MM.1S (cell line): ENCODE data around the gene PRDX2.

Source experiments
- DNase-seq: peaks from one replicate; pipeline ENCODE4 v3.0.0-alpha.2; 2015
- H2AFZ ChIP-seq: fragments of 300-600 bp; sonication (generic); 2 replicates; pipeline ENCODE4 v1.6.0; 2016; ENCODE audit warnings: antibody characterized with exemption, low read length
- H3F3A ChIP-seq: fragments of 300-600 bp; sonication (generic); 2 replicates; pipeline ENCODE4 v1.6.1; 2016; ENCODE audit warnings: mild to moderate bottlenecking, antibody characterized with exemption, low read length, moderate library complexity, mixed read lengths; ENCODE audit not compliant: insufficient read depth
- H3K27ac ChIP-seq: fragments of 300-600 bp; sonication (generic); 2 replicates; pipeline ENCODE4 v1.5.1; 2016; ENCODE audit warnings: mild to moderate bottlenecking, low read length
- H3K27me3 ChIP-seq: fragments of 300-600 bp; sonication (generic); replicated peaks from 2 replicates; pipeline ENCODE4 v1.6.0; 2016; ENCODE audit warnings: low read length; ENCODE audit not compliant: insufficient read depth
- H3K36me3 ChIP-seq: fragments of 300-600 bp; sonication (generic); replicated peaks from 2 replicates; pipeline ENCODE4 v1.6.1; 2016; ENCODE audit warnings: mild to moderate bottlenecking, low read length, mixed read lengths; ENCODE audit not compliant: insufficient read depth
- H3K4me1 ChIP-seq: fragments of 300-600 bp; sonication (generic); 2 replicates; pipeline ENCODE4 v1.6.1; 2016; ENCODE audit warnings: low read length, mixed read lengths
- H3K4me2 ChIP-seq: fragments of 300-600 bp; sonication (generic); 2 replicates; pipeline ENCODE4 v1.6.0; 2016; ENCODE audit warnings: low read depth, low read length
- H3K4me3 ChIP-seq: fragments of 300-600 bp; sonication (generic); 2 replicates; pipeline ENCODE4 v1.5.1; 2016; ENCODE audit warnings: low read length, mixed read lengths
- H3K79me2 ChIP-seq: fragments of 300-600 bp; sonication (generic); 2 replicates; pipeline ENCODE4 v1.6.1; 2016; ENCODE audit warnings: mixed run types, low read length, mixed read lengths
- H3K9ac ChIP-seq: fragments of 300-600 bp; sonication (generic); 2 replicates; pipeline ENCODE4 v1.6.1; 2016; ENCODE audit warnings: low read length, mixed read lengths
- H3K9me2 ChIP-seq: fragments of 300-600 bp; sonication (generic); replicated peaks from 2 replicates; pipeline ENCODE4 v1.6.1; 2016; ENCODE audit warnings: mild to moderate bottlenecking, low read length, mixed read lengths; ENCODE audit not compliant: insufficient read depth
- H3K9me3 ChIP-seq: fragments of 300-600 bp; sonication (generic); replicated peaks from 2 replicates; pipeline ENCODE4 v1.6.1; 2016; ENCODE audit warnings: mild to moderate bottlenecking, low read length, mixed read lengths; ENCODE audit not compliant: insufficient read depth
- H4K20me1 ChIP-seq: fragments of 300-600 bp; sonication (generic); 2 replicates; pipeline ENCODE4 v1.6.1; 2016; ENCODE audit warnings: mild to moderate bottlenecking, low read length, moderate library complexity, mixed read lengths; ENCODE audit not compliant: insufficient read depth
- EZH2 ChIP-seq: fragments of 300-600 bp; sonication (generic); optimal IDR thresholded peaks from 2 replicates; pipeline ENCODE3; 2017; ENCODE audit warnings: low read depth, mild to moderate bottlenecking, antibody characterized with exemption, low read length, mixed read lengths
- EZH2phosphoT487 ChIP-seq: fragments of 300-600 bp; sonication (generic); IDR thresholded peaks from 2 replicates; pipeline ENCODE4 v1.6.1; 2018; ENCODE audit warnings: antibody characterized with exemption, low read length
- TF ChIP-seq, protein P1 (sequence below): fragments of 300-600 bp; sonication (generic); IDR thresholded peaks from 2 replicates; pipeline ENCODE4 v1.5.1; 2016; ENCODE audit warnings: antibody characterized with exemption, low read length, mixed read lengths

Gene PRDX2

DNA sequence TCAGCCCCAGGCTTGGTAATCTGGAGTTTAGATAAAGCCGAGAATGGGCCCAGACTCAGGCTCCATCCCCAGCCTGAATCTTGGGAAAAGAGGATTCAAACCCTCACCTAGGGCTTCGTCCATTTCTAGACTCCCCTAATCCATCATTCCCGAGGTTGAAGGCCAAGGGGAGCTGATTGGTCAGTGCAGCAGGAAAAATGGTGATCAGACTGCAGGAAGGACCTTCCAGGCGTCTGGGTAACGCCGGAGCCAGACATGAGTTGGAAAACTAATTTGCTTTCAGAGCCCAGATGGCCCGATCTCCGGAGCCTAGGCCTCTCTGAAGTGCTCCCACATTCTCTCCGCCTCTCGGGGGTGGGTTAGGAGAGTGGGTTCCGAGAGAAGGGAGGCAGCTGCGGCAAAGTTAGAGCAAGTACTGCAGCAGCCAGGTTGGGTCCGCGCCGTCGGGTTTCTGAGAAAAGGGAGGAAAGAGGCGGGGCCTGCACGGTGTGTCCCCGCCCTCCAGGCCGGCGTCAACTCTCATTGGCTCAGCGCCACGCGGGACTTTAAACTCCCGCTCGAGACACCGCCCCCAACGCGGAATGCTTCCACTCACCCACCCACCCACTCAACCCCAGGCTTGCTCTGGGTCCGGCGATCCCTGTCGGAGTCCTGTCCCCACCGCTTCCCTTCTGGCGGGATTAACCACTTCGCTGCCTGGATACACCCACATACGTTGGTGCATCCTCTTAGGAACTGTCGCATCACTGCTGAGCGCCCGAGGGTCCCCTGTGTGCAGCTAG, 33.6 kb upstream of the PRDX2 start:
- Histone ChIP-seq H4K20me1 (no peaks in the 10 kb centered on the region), H3K27me3 (peaks cover 78% of the 10 kb centered on the region), H3K79me2 (no peaks in the 10 kb centered on the region), H3K4me1 (peaks cover 3% of the 10 kb centered on the region; the same call in 1 of the 2 replicates), H3F3A (no peaks in the 10 kb centered on the region), H3K36me3 (no peaks in the 10 kb centered on the region), H3K4me3 (no peak overlapping the region), H3K9me2 (no peaks in the 10 kb centered on the region), H2AFZ (no peak overlapping the region), H3K27ac (no peak overlapping the region), H3K9me3 (no peaks in the 10 kb centered on the region), H3K9ac (no peak overlapping the region), H3K4me2 (no peak overlapping the region)
- TF ChIP-seq, protein P1, sequence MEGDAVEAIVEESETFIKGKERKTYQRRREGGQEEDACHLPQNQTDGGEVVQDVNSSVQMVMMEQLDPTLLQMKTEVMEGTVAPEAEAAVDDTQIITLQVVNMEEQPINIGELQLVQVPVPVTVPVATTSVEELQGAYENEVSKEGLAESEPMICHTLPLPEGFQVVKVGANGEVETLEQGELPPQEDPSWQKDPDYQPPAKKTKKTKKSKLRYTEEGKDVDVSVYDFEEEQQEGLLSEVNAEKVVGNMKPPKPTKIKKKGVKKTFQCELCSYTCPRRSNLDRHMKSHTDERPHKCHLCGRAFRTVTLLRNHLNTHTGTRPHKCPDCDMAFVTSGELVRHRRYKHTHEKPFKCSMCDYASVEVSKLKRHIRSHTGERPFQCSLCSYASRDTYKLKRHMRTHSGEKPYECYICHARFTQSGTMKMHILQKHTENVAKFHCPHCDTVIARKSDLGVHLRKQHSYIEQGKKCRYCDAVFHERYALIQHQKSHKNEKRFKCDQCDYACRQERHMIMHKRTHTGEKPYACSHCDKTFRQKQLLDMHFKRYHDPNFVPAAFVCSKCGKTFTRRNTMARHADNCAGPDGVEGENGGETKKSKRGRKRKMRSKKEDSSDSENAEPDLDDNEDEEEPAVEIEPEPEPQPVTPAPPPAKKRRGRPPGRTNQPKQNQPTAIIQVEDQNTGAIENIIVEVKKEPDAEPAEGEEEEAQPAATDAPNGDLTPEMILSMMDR, result no peak
- TF ChIP-seq EZH2phosphoT487 (no peak), EZH2 (no peak)
- DNase-seq, result no peak

DNA sequence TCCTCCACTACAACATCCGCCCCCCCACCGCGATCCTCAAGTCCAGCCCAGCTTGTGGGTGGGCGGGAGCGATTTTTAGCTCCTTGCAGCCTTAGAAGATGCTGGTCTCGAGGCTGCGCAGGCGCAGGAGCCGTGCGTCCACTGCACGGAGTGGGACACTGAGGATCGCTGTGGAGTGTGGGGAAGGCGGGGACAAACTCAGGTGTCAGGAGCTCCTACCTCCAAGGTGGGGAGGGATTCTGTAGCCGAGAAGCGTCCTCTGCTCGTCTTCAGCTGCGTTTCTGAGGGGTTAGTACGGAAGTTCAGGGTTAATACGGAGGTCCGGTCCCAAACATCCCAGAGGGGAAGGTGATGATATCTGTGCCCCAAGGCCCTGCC, 33.0 kb upstream of the PRDX2 start, which contains the start of gene RTBDN:
TSS of gene RTBDN (minus strand) at position 14 of the 378 bp plus-strand sequence. CDS start 4,600 bp downstream, outside the sequence.
- peaks cover 3% of the 10 kb centered on the region; the same call in 1 of the 2 replicates for H3K4me1 ChIP-seq
- H3K9ac ChIP-seq, result no peak within 1 kb of the TSS
- TF ChIP-seq, protein P1, result no peak
- TF ChIP-seq EZH2phosphoT487, result no peak
- no peak for TF ChIP-seq EZH2
- DNase-seq, result no peak
- H3K4me2 ChIP-seq, result peak within 1 kb of the TSS; percentile 71
- no peak within 1 kb of the TSS for H2AFZ ChIP-seq
- no peaks in the 10 kb centered on the region for H3K9me2 ChIP-seq
- no peaks in the 10 kb centered on the region for H3K79me2 ChIP-seq
- H3K27ac ChIP-seq, result no peak within 1 kb of the TSS
- peak within 1 kb of the TSS; percentile 37; the same call in 1 of the 2 replicates for H3K4me3 ChIP-seq
- H3K36me3 ChIP-seq, result no peaks in the 10 kb centered on the region
- peaks cover 78% of the 10 kb centered on the region for H3K27me3 ChIP-seq
- no peaks in the 10 kb centered on the region for H3K9me3 ChIP-seq
- no peaks in the 10 kb centered on the region for H3F3A ChIP-seq
- H4K20me1 ChIP-seq, result no peaks in the 10 kb centered on the region

DNA sequence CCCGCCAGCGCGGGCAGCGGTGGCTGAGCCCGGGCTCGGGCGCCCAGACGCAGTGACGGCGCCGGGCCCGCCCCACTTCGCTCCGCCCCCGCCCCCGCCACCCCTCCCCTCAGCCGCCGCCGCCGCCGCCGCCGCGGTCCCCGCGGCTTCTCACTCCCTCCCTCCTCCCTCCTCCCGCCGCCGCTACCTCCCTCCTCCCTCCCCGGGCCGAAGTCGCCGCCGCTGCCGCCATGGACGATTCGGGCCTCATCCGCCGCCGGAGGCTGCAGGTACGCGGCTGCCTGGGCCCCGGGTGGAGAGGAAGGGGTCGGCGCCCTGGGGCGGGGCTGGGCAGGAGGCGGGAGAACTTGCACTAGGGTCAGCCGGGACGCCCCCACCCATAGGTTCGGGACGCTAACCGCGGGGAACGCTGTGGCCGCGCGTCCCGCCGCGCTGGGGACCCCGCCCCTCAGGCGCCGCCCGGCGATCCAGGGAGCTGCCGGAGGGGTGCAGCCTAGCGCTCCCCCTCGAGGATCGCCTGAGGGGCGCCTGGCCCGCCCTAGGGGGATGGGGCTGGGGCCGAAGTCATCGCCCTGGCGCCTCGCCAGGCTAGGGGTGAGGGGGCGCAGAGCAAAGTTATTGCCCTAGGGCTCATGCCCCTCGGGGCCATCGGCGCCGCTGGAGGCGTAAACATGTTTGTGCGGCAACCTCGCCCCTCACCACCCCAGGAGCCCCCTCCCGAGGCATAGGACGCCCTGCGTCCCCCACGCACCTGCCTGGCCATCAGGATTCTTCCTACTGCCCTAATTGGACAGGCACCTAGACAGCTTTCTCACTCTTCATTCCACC, 32.4 kb upstream of the PRDX2 start:
- Histone ChIP-seq H3K27me3 (peaks cover 78% of the 10 kb centered on the region), H4K20me1 (no peaks in the 10 kb centered on the region), H3K36me3 (no peaks in the 10 kb centered on the region), H3K79me2 (no peaks in the 10 kb centered on the region), H3K4me2 (peak overlapping the region; percentile 71; the same call in 1 of the 2 replicates), H3K4me1 (peaks cover 3% of the 10 kb centered on the region; the same call in 1 of the 2 replicates), H3K9me3 (no peaks in the 10 kb centered on the region), H3F3A (no peaks in the 10 kb centered on the region), H3K4me3 (peak overlapping the region; percentile 37; the same call in 1 of the 2 replicates), H2AFZ (no peak overlapping the region), H3K9ac (no peak overlapping the region), H3K9me2 (no peaks in the 10 kb centered on the region), H3K27ac (no peak overlapping the region)
- TF ChIP-seq EZH2 (no peak), EZH2phosphoT487 (no peak)
- TF ChIP-seq, protein P1, result no peak
- peak; percentile 24 for DNase-seq
